Measurements from ENCODE around the gene PTEN.
A peak's percentile ranks its signal among the peaks of the same experiment; 100 is the strongest.

GRCh38 chr10:87850742-87851205 lies 12.7 kb upstream of the PTEN start:
- peak; percentile 71 to 99 for TF ChIP-seq CTCF (conservative IDR thresholded peaks at IDR 0.05; ENCODE audit: low read depth in 2 of 2)
- TF ChIP-seq ZNF331 (CRISPR knock-in tag; IDR thresholded peaks at IDR 0.05; ENCODE audit: low read depth): no peak
- TF ChIP-seq EZH2 (IDR thresholded peaks at IDR 0.05; ENCODE audit: low read depth, unreplicated experiment): no peak
- no peak for TF ChIP-seq EZH2phosphoT487 (IDR thresholded peaks at IDR 0.05; ENCODE audit: unreplicated experiment)
- TF ChIP-seq POLR2AphosphoS5 (IDR thresholded peaks at IDR 0.05; ENCODE audit: low read depth): no peak
- TF ChIP-seq REST (IDR thresholded peaks at IDR 0.05; ENCODE audit: unreplicated experiment): no peak
- TF ChIP-seq CREB1 (CRISPR knock-in tag; IDR thresholded peaks at IDR 0.05; ENCODE audit: low read depth): no peak
- no peak for TF ChIP-seq ZNF462 (CRISPR knock-in tag; IDR thresholded peaks at IDR 0.05)
- no peak for TF ChIP-seq NANOG (IDR thresholded peaks at IDR 0.05; ENCODE audit: borderline replicate concordance)
- TF ChIP-seq ETS1 (IDR thresholded peaks at IDR 0.05): no peak
- no peak for TF ChIP-seq JUNB (IDR thresholded peaks at IDR 0.05; ENCODE audit: unreplicated experiment)

Measured in GM23338 (cell line).